22Rv1 (cell line): ENCODE measurements around the gene RPP30.

Source experiments
- CTCF ChIP-seq: fragments of 450-650 bp; IDR thresholded peaks from 2 replicates; pipeline ENCODE4 v1.5.1; 2017; ENCODE audit warnings: mild to moderate bottlenecking
- ZFX ChIP-seq: fragments of 450-650 bp; IDR thresholded peaks from 2 replicates; pipeline ENCODE4 v1.6.1; 2017; ENCODE audit warnings: antibody characterized with exemption, borderline replicate concordance

DNA sequence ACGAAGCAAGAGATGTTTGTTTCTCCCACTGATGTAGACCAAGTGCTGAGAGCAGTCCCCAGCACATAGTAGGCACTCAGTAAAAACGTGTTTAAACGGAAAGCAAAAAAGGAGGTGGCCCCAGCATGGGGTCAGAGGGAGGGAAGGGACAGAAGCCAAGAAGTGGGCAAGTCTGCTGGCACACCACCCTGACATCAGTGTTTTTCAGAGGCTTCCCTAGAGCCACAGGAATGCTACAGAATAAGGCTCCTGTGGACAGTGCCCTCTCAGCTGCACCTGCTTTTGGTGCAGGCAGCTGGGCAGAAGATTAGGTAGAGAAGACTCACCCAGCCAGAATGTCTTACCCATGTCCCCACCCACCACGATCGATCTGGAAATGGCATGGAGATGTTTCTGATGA lies 57.4 kb downstream of the RPP30 start:
- no peak for TF ChIP-seq CTCF
- no peak for TF ChIP-seq ZFX
